HG02981 (cell line): ENCODE results near the gene CHRM2.

Experiments
- ATAC-seq: cut with Tn5 transposase; IDR thresholded peaks from one replicate; pipeline ENCODE4 v1.9.1; 2021; ENCODE audit warnings: mild to moderate bottlenecking, moderate library complexity; ENCODE audit not compliant: unreplicated experiment

The CHRM2 gene

DNA sequence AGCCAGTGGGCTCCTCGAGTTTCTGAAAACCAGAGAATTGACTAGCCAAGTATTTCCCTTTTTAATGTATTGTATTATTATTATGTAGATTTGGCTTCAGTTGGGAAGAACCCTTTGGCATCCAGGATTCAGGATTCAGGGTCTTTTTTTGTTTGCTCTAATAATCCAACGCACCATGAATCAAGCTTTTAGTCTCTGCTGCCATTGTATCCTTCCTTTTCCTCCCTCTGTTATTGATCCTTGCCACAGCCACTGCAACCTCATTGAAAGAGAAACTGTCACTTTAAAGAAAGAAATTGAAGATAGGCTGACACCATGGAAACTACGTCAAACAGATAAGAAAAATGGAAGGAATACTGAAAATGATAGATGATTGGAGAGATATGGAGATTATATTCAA is 150.0 kb downstream of the CHRM2 start:
- no peak for ATAC-seq

DNA sequence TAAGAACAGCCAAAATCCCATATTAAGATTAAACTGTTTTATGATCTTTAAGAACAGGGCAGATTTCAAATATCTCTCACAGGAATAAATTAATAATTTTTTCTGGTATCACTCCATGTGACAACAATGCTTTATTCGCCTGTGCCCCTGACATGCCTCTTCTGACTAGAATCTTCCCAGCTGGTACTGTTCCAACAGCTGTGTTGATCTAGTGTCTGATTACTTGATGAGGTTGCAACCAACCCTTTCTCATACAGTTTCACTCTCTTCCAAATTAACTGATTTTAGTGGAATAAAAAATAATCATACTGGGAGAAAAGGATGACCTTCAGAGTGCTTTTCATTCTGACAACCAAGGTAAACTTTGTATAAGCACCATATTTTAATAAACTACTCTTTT is 151.9 kb downstream of the CHRM2 start:
- ATAC-seq, result no peak

DNA sequence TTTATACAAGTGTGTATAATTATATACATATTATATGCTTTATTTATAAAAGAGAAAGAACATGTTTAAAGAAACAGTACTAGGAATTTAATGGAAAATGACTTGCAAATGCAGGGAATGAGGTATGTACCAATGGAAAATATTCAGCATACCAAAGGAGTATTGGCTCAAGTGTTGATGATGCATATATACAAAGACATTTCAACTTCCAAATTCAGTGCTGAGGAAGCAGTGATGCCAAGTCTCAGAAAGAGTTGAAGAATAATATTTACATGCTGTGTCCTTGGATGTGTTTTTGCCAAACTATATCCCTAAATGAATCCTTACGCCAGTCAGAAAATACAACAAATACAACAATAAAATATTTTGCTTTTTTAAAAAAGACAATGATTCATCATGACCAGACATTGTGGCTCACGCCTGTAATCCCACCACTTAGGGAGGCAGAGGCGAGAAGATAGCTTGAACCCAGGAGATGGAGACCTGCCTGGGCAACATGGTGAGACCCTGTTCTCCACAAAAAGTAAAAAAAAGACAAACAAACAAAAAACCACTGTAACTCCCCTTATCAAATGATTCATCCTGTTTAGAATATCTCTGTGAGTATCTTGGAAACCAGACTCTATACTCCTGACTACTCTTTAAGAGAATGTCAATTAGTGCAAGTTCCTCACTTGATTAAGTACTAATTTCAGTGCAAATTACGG is 157.2 kb downstream of the CHRM2 start:
- ATAC-seq, result no peak

DNA sequence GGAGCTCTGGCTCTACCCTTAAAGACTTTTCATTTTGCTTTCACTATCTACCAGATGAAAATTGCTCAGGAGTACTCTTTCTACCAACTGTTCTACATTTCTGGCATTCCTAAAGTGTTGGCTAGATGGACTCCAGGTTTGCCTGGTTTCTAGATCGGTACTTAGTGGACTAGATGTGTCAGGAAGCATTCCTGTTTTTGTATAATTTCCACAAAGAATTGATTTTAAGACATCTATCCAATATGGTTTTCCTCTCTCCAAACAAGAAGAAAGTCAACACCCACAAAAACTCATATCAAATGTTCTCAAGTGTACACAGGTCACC is 157.7 kb downstream of the CHRM2 start:
- ATAC-seq, result no peak

DNA sequence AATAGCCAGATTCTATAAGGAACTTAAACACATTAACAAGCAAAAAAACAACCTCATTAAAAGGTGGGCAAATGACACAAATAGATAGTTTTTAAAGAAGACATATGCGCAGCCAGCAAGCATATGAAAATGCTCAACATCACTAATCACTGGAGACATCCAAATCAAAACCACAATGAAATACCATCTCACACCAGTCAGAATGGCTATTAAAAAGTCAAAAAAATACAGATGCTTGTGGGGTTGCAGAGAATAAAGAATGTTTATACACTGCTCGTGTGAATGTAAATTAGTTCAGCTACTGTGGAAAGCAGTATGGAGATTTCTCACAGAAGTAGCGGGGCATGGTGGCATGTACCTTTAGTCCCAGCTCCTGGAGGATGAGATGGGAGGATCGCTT is 164.0 kb downstream of the CHRM2 start:
- no peak for ATAC-seq

DNA sequence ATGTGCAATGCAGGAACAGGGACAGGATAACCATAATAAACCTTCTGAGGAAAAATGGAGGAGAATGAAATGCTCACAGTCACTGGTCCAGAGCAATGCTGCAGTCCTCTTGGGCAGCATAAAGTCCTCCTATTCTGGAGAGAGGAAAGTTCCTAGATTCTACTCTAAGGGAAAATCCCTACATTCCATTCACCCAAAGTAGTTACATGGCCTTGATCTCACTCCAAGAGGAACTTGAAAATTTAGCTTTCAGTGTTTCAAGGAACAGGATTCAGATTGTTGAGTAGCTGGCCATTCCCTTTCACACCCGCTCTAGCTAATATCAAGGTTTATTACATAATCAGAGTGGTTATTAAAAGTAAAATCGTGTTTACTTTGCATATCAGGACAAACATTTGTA is 168.3 kb downstream of the CHRM2 start:
- no peak for ATAC-seq

DNA sequence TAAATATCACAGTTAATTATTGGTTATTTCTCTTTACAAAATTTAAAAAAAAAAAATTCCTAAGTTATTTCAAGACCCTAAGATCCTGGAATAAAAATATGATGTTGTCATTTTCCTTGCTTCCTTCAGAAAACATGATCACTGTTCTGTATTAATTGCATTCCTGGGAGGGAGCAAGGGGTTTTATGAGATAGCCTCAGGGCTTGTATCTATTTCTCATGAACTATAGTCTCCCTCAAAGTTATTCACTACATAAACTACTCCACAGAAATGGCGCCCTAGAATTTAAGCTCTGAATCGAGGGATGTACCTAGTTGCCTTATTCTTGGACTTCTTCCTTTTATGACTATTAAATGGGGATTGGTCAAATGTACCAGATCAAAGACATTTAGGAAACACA is 170.3 kb downstream of the CHRM2 start:
- no peak for ATAC-seq

DNA sequence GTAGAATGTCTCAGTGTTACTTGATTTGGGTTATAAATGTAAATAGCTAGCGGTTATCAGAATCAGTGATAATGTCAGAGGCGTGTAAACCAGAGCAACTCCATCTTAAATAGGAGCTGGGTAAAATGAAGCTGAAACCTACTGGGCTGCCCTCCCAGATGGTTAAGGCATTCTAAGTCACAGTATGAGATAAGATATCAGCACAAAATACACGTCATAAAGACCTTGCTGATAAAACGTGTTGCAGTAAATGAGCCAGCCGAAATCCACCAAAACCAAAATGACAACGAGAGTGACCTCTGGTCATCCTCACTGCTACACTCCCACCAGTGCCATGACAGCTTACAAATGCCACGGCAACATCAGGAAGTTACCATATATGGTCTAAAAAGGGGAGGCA is 172.3 kb downstream of the CHRM2 start:
- no peak for ATAC-seq

DNA sequence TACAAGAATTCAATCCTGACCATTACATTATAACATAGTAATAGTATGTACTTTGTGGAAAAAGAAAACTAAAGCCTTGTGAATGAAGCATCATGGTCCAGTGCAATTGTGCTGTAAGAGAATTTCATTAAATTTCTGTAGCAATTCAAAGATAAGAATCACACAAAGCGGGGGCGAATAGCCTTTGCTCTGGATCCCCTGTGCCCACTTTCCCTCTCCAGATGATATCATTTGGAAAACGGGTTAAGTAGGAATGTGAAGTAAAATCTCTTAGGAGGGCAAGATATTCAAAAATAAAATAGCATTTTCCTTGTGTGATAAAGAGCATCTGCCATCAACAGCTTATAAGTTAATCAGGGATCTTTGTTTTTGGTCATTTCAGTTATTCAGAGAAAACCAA is 177.1 kb downstream of the CHRM2 start:
- ATAC-seq, result no peak

DNA sequence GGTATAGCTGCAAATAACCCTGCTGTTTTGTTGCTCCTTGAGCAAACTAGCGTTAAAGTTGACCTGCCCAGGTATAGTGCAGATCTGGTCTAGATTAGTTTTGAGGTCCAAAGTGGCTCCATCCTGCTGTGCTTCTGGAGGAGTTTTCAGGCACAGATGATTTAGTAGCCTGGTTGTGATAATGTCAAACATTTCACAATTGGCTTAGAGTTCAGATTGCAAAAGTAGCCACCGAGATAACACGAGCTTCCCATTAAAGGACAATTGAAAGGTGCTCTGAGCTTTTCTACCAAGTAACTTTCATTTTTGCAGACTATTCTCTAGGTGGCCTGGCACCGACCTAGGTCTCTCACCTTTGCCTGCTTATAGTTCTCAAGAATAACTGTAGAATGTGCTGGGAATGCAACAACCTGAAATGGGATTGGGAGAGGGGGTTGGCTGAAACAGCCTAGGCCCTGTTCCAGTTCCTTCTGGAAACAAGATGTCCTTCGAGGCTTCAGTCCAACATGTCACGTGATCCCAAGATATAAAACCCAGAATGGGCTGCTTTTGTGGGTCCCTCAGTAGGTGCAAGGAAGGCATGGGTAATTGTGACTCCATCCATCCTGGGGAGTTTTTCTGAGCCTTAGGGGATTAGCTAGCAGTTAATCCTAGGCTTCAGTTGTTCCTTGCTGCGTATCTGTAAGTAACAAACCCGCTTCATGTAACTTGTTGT is 201.0 kb downstream of the CHRM2 start:
- ATAC-seq, result no peak
